Large intestine (tissue), 3 donors: ENCODE results near the gene ITGA11. TPM values are rescaled to one million over a fixed set of nuclear protein-coding genes. Genes with fewer than 3 reads are reported as not detected.
A peak's percentile ranks its signal among the peaks of the same experiment; 100 is the strongest.

Experiments used
- DNase-seq, 2 donors: peaks; one replicate each; pipeline versions ENCODE4 v3.0.0 to v3.0.0-alpha.2; 2013
- H3K27ac ChIP-seq: one replicate; pipeline ENCODE4 v1.5.1; 2013; ENCODE audit warnings: low read length
- H3K27me3 ChIP-seq: 2 replicates; pipeline ENCODE4 v1.6.1; 2013; ENCODE audit warnings: low read length; ENCODE audit not compliant: control insufficient read depth, insufficient read depth
- H3K36me3 ChIP-seq: 2 replicates; pipeline ENCODE4 v1.6.1; 2013; ENCODE audit warnings: low read length; ENCODE audit not compliant: control insufficient read depth, insufficient read depth
- H3K4me1 ChIP-seq: one replicate; pipeline ENCODE4 v1.6.1; 2013; ENCODE audit warnings: low read length; ENCODE audit not compliant: control insufficient read depth, insufficient read depth
- H3K4me3 ChIP-seq: one replicate; pipeline ENCODE4 v1.5.1; 2013; ENCODE audit warnings: low read length
- H3K9me3 ChIP-seq: one replicate; pipeline ENCODE4 v1.6.1; 2013; ENCODE audit warnings: mild to moderate bottlenecking, low read depth, low read length, moderate library complexity; ENCODE audit not compliant: control insufficient read depth
- WGBS: methylation state at CpG from one replicate; pipeline ENCODE4 v1.1.5; 2013; ENCODE audit warnings: low lambda C conversion rate; ENCODE audit not compliant: insufficient coverage; 5-methylcytosine and 5-hydroxymethylcytosine counted together
- polyA plus RNA-seq: library from polyadenylated mRNA; unstranded; fragments of 120-200 nt; gene quantifications from one replicate; pipeline ENCODE4 v1.2.1, GENCODE V29; 2013

ITGA11 gene
- polyA plus RNA-seq, 1 donor, result 1.8 TPM

DNA sequence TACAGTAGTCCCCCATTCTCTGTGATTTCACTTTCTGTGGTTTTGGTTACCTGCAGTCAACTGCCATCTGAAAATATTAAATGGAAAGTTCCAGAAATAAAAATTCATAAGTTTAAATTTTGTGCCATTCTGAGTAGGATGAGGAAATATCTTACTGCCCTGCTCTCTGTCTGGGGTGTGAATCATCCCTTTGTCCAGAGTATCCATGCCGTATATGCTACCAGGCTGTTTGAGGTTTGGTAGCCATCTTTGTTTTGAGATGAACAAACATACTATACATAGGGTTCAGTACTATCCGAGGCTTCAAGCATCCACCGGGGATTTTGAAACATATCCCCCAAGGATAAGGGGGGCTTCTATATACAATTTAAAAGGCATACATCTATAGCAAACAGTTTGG lies 170.7 kb downstream of the ITGA11 start:
- Histone ChIP-seq H3K4me3 (no peak overlapping the region), H3K4me1 (peaks cover 6% of the 10 kb centered on the region), H3K9me3 (peaks cover 3% of the 10 kb centered on the region), H3K36me3 (no peaks in the 10 kb centered on the region), H3K27ac (no peak overlapping the region), H3K27me3 (peaks cover 3% of the 10 kb centered on the region)
- no CpG with 5 or more reads among the region's 3 CpGs for WGBS
- DNase-seq, result no peak

DNA sequence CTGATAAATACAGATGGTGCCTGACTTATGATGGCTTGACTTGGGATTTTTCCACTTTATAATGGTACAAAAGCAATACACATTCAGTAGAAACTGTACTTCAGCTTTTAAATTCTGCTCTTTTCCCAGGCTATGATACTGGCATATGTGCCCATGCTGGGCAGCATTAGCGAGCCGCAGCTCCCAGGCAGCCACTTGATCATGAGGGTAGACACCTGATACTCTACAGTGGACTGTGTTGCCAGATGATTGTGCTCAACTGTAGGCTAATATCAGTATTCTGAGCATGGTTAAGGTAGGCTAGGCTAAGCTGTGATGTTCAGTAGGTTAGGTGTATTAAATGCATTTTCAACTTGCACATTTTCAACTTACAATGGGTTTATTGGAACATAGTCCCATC lies 172.1 kb downstream of the ITGA11 start:
- H3K4me1 ChIP-seq, result peaks cover 8% of the 10 kb centered on the region
- no peak overlapping the region for H3K27ac ChIP-seq
- no peak for DNase-seq
- no CpG with 5 or more reads among the region's 2 CpGs for WGBS
- peaks cover 3% of the 10 kb centered on the region for H3K9me3 ChIP-seq
- no peak overlapping the region for H3K4me3 ChIP-seq
- H3K36me3 ChIP-seq, result no peaks in the 10 kb centered on the region
- no peaks in the 10 kb centered on the region for H3K27me3 ChIP-seq

DNA sequence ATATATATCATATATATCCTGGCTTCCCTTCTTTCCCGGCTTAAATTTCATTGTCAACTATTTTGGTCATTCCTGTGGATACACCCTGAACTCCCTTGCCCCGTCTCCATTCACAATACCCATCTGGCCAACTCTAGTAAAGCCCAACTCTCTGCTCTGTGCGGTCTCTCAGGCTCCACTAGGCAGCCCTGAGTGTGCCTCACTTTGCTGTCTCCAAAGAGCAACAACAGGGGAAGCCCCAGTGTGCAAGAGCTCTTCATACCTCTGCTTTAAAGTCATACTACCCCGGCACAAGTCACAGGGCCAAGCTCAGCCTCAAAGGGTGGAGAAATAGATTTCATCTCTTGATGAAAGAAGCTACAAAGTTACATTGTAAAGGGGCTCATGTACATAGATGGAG lies 173.3 kb downstream of the ITGA11 start:
- H3K27me3 ChIP-seq, result no peaks in the 10 kb centered on the region
- WGBS, result 83% methylated on average over 1 of the region's 4 CpGs

DNA sequence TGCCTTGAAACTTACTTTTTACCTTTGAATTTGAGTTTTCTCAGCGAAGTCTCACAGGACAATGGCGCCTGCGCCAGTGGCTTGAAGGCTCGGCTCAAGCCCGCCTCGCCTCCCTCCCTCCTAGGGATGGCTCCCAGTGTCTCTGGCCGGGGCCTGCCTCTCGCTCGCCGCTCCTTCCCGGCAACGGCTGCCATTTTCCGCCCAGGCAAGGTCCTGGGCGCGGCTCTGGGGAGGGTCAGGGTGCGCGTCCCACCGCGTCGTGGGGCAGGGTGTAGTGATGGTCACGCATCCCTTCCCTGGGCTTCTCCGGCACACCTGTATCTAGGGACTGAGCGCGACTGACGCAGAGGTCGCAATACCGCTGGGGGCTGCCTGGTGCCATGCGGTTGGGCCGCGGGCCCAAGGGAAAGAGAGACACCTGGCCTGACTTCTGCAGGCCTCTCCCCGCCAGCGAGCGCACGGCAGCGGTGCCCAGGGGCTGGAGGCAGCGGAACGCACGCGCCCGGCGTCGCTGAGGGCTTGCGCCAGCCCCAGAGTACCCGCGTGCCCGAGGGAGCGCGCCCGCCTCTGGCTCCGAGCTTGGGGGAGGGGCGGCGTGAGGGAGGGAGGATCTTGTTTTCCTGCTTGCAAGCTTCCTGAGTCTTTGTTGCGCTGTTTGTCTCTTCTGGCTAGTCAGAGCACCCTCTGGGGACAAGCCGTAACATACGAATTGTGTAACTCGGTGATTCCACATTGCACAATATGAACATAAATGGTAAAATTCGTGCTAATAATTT lies 175.1 kb downstream of the ITGA11 start:
- peaks cover 8% of the 10 kb centered on the region for H3K4me1 ChIP-seq
- H3K27ac ChIP-seq, result peak overlapping the region; percentile 95
- H3K27me3 ChIP-seq, result no peaks in the 10 kb centered on the region
- DNase-seq, result peak; percentile 84 to 93
- peaks cover 3% of the 10 kb centered on the region for H3K9me3 ChIP-seq
- no peaks in the 10 kb centered on the region for H3K36me3 ChIP-seq
- 0% methylated on average over 3 of the region's 57 CpGs for whole genome bisulfite sequencing
- peak overlapping the region; percentile 79 for H3K4me3 ChIP-seq

More for the DNA sequence above, 173.3 kb downstream of the ITGA11 start:
- Histone ChIP-seq H3K27ac (no peak overlapping the region), H3K4me1 (peaks cover 8% of the 10 kb centered on the region), H3K9me3 (peaks cover 3% of the 10 kb centered on the region), H3K36me3 (no peaks in the 10 kb centered on the region), H3K4me3 (no peak overlapping the region)
- no peak for DNase-seq

DNA sequence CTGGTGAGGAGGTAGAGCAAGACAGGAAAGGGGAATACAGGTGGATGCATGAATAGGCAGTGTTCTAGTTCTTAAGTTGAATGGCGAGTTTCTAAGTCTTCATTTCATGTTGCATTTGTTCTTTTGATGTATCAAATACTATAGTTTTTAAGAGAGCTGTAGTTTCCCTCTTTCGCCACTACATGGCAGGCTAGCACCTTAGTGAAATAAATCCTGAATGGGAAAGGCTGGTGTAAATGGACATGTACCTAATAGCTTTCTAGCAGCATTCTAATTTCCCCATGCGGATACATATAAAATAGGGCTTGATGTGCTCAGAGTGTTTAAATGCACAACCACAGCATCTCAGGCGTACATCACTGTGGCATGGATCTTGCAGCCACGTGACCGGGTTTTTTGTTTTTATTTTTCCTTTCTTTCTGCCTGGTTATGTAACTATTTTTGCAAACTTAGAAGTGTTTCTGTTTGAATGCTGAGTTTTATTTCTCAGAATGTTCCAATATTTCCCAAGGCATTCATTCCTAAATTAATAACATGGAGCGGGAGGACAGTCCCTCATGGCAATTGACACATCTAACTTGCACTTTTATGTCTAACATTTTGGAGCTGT lies 178.9 kb downstream of the ITGA11 start:
- Histone ChIP-seq H3K36me3 (no peaks in the 10 kb centered on the region), H3K4me3 (no peak overlapping the region), H3K4me1 (peaks cover 8% of the 10 kb centered on the region), H3K9me3 (peaks cover 3% of the 10 kb centered on the region), H3K27ac (no peak overlapping the region), H3K27me3 (no peaks in the 10 kb centered on the region)
- no CpG with 5 or more reads among the region's 7 CpGs for WGBS
- peak in 1 of 2 donors; percentile 59 for DNase-seq

DNA sequence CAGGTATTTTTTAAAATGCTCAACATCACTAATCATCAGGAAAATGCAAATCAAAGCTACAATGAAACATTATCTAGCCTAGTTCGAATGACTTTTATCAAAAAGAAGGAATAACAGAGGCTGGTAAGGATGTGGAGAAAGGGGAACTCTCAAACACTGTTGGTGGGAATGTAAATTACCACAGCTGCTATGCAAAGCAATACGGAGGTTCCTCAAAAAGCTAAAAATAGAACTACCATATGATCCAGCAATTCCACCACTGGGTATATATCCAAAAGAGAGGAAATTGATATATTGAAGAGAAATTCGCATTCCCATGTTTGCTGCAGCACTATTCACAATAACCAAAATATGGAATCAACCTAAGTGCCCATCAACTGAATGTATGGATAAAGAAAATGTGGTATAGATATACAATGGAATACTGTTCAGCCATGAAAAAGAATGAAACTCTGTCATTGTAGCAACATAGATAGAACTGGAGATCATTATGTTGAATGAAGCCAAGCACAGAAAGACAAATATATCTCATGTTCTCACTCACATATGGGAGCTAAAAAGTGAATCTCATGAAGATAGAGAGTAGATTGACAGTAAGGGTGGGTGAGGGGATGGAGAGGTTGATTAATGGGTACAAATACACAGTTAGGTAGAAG lies 182.8 kb downstream of the ITGA11 start:
- Histone ChIP-seq H3K9me3 (peaks cover 9% of the 10 kb centered on the region), H3K4me3 (no peak overlapping the region), H3K27me3 (no peaks in the 10 kb centered on the region), H3K36me3 (no peaks in the 10 kb centered on the region), H3K4me1 (no peaks in the 10 kb centered on the region), H3K27ac (no peak overlapping the region)
- no peak for DNase-seq
- 93% methylated on average over 3 of the region's 3 CpGs for WGBS

Other genes starting within 250 kb of the ITGA11 start
- gene CALML4, start 226.8 kb downstream of the ITGA11 start, polyA plus RNA-seq, result 170 TPM
- gene CLN6, start 202.4 kb downstream of the ITGA11 start, polyA plus RNA-seq, result 52.8 TPM
- gene FEM1B, start 154.4 kb downstream of the ITGA11 start, polyA plus RNA-seq, result 49.3 TPM
- gene CORO2B, start 146.8 kb upstream of the ITGA11 start, polyA plus RNA-seq, result 5.4 TPM